Large intestine (tissue), 3 donors: Measurements from ENCODE around the gene ELP2. TPM values are rescaled to one million over a fixed set of nuclear protein-coding genes. Genes with fewer than 3 reads are reported as not detected.

Experiments
- DNase-seq, 2 donors: peaks; one replicate each; pipeline versions ENCODE4 v3.0.0 to v3.0.0-alpha.2; 2013
- H3K27ac ChIP-seq: one replicate; pipeline ENCODE4 v1.5.1; 2013; ENCODE audit warnings: low read length
- H3K27me3 ChIP-seq: 2 replicates; pipeline ENCODE4 v1.6.1; 2013; ENCODE audit warnings: low read length; ENCODE audit not compliant: control insufficient read depth, insufficient read depth
- H3K36me3 ChIP-seq: 2 replicates; pipeline ENCODE4 v1.6.1; 2013; ENCODE audit warnings: low read length; ENCODE audit not compliant: control insufficient read depth, insufficient read depth
- H3K4me1 ChIP-seq: one replicate; pipeline ENCODE4 v1.6.1; 2013; ENCODE audit warnings: low read length; ENCODE audit not compliant: control insufficient read depth, insufficient read depth
- H3K4me3 ChIP-seq: one replicate; pipeline ENCODE4 v1.5.1; 2013; ENCODE audit warnings: low read length
- H3K9me3 ChIP-seq: one replicate; pipeline ENCODE4 v1.6.1; 2013; ENCODE audit warnings: mild to moderate bottlenecking, low read depth, low read length, moderate library complexity; ENCODE audit not compliant: control insufficient read depth
- WGBS: methylation state at CpG from one replicate; pipeline ENCODE4 v1.1.5; 2013; ENCODE audit warnings: low lambda C conversion rate; ENCODE audit not compliant: insufficient coverage; 5-methylcytosine and 5-hydroxymethylcytosine counted together
- polyA plus RNA-seq: library from polyadenylated mRNA; unstranded; fragments of 120-200 nt; gene quantifications from one replicate; pipeline ENCODE4 v1.2.1, GENCODE V29; 2013

The ELP2 gene
- polyA plus RNA-seq, 1 donor = 92.4 TPM

GRCh38 chr18:36211612-36212065 is 81.9 kb downstream of the ELP2 start:
- Histone ChIP-seq H3K36me3 (no peaks in the 10 kb centered on the region), H3K27me3 (no peaks in the 10 kb centered on the region), H3K4me3 (no peak overlapping the region), H3K9me3 (peaks cover 5% of the 10 kb centered on the region), H3K27ac (no peak overlapping the region), H3K4me1 (peaks cover under 1% of the 10 kb centered on the region)
- DNase-seq = no peak
- no CpG with 5 or more reads among the region's 6 CpGs for WGBS

- no peak overlapping the region for H3K4me3 ChIP-seq
- no peak for DNase-seq
- H3K9me3 ChIP-seq = peaks cover 5% of the 10 kb centered on the region
- H3K4me1 ChIP-seq = peaks cover 5% of the 10 kb centered on the region
- 100% methylated on average over 2 of the region's 13 CpGs for WGBS
- no peak overlapping the region for H3K27ac ChIP-seq
- H3K36me3 ChIP-seq = no peaks in the 10 kb centered on the region
- no peaks in the 10 kb centered on the region for H3K27me3 ChIP-seq
These were observed 82.8 kb downstream of the ELP2 start for GRCh38 chr18:36212301-36213171.

GRCh38 chr18:36214811-36215210 is 85.1 kb downstream of the ELP2 start:
- no CpG with 5 or more reads among the region's 8 CpGs for WGBS
- no peaks in the 10 kb centered on the region for H3K9me3 ChIP-seq

GRCh38 chr18:36215577-36215976 is 85.9 kb downstream of the ELP2 start:
- Histone ChIP-seq H3K27ac (no peak overlapping the region), H3K4me1 (peaks cover 14% of the 10 kb centered on the region), H3K9me3 (no peaks in the 10 kb centered on the region), H3K4me3 (no peak overlapping the region), H3K27me3 (no peaks in the 10 kb centered on the region), H3K36me3 (no peaks in the 10 kb centered on the region)
- peak in 1 of 2 donors; percentile 3 for DNase-seq
- no CpG with 5 or more reads among the region's 9 CpGs for WGBS

More at GRCh38 chr18:36214811-36215210, 85.1 kb downstream of the ELP2 start:
- Histone ChIP-seq H3K4me1 (peaks cover 14% of the 10 kb centered on the region), H3K27ac (no peak overlapping the region), H3K27me3 (no peaks in the 10 kb centered on the region), H3K4me3 (no peak overlapping the region), H3K36me3 (no peaks in the 10 kb centered on the region)
- DNase-seq = no peak

- peak overlapping the region; percentile 48 for H3K27ac ChIP-seq
These were observed 87.6 kb downstream of the ELP2 start for GRCh38 chr18:36217348-36217747.

GRCh38 chr18:36229188-36229587 is 99.5 kb downstream of the ELP2 start:
- Histone ChIP-seq H3K27ac (no peak overlapping the region), H3K9me3 (peaks cover 10% of the 10 kb centered on the region), H3K36me3 (no peaks in the 10 kb centered on the region), H3K4me3 (no peak overlapping the region), H3K4me1 (no peaks in the 10 kb centered on the region), H3K27me3 (no peaks in the 10 kb centered on the region)
- WGBS = no CpG with 5 or more reads among the region's 1 CpG
- DNase-seq = no peak

More at GRCh38 chr18:36217348-36217747, 87.6 kb downstream of the ELP2 start:
- H3K36me3 ChIP-seq = no peaks in the 10 kb centered on the region
- WGBS = 24% methylated on average over 2 of the region's 3 CpGs
- H3K4me3 ChIP-seq = no peak overlapping the region
- no peaks in the 10 kb centered on the region for H3K27me3 ChIP-seq
- DNase-seq = peak; percentile 81 to 90
- no peaks in the 10 kb centered on the region for H3K9me3 ChIP-seq
- peaks cover 14% of the 10 kb centered on the region for H3K4me1 ChIP-seq

Other genes starting within 250 kb of the ELP2 start
- gene RPRD1A, start 62.3 kb upstream of the ELP2 start, polyA plus RNA-seq = 52.2 TPM
- gene SLC39A6, start 559 bp upstream of the ELP2 start, polyA plus RNA-seq = 19.9 TPM
- gene MOCOS, start 57.6 kb downstream of the ELP2 start, polyA plus RNA-seq = 3.8 TPM
- gene FHOD3, start 167.8 kb downstream of the ELP2 start, polyA plus RNA-seq = 10.5 TPM